Measurements from ENCODE around the gene TRIM45.
A peak's percentile ranks its signal among the peaks of the same experiment; 100 is the strongest.

The TRIM45 gene

DNA sequence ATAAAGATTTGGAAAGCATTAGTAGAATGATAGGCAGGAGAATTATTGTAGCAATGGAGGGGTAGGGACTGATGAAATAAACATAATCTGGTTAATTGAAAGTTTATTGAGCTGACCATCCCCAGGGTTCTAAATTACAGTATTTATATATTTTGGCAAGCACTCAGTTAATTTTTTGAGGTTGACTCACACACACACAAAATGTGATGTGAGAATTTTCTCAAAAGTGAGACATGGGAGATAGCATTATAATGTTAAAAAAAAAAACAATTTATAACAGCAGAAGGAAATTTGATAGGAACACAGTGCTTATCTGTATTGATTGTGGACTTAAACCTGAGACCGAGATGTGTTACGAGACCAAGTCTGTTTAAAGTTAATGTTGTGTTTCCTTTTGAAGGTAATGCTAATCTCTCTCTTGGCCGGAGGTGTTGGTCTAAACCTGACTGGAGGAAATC is 24.6 kb downstream of the TRIM45 start:
- FAIRE-seq (no peak), DNase-seq (ENCODE audit: insufficient read length) (no peak)
- TF ChIP-seq TAF1 (IDR thresholded peaks at IDR 0.05; ENCODE audit: borderline replicate concordance, low read depth, low read length) (no peak), POLR2A (IDR thresholded peaks at IDR 0.05; ENCODE audit: low read depth, low read length) (no peak), POLR2AphosphoS5 (IDR thresholded peaks at IDR 0.05; ENCODE audit: low read depth, low read length) (no peak)

DNA sequence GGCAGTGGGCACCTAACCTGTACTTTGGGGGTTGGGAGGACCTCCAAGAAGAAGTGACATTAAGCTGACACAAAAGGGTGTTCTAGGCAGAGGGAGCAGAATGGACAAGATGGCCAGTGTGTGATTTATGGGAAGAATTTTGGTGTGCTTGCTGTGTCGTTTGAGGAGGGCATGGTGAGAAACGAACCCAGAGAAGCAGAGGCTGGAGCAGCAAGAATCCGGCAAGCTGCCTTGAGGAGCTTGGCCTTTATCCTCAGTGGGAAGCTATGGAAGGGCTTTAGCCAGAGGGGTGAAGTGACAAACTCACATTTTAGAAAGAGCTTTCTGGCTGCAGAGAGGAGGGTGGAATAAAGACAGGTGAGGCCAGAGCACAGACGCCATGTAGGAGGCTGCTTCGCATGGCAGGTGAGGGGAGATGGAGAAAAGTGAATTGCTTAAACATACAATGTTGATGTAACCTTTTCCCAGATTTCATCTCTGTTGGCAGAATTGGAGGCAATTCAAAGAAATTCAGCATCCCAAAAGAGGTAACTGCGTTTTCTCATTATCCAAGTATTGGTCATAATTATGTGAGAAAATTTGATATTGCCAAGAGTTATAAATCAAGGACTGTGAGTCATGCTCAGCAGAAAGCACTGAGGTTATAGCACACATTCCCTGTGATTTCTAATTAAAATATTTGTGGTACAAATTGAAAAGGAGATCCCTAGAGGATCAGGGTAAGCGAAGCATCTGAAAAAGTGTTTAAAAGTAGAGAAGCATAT is 26.5 kb downstream of the TRIM45 start:
- DNase-seq (ENCODE audit: insufficient read length) (no peak), FAIRE-seq (no peak)
- TF ChIP-seq TAF1 (IDR thresholded peaks at IDR 0.05; ENCODE audit: borderline replicate concordance, low read depth, low read length): no peak
- no peak for TF ChIP-seq POLR2AphosphoS5 (IDR thresholded peaks at IDR 0.05; ENCODE audit: low read depth, low read length)
- no peak for TF ChIP-seq POLR2A (IDR thresholded peaks at IDR 0.05; ENCODE audit: low read depth, low read length)

DNA sequence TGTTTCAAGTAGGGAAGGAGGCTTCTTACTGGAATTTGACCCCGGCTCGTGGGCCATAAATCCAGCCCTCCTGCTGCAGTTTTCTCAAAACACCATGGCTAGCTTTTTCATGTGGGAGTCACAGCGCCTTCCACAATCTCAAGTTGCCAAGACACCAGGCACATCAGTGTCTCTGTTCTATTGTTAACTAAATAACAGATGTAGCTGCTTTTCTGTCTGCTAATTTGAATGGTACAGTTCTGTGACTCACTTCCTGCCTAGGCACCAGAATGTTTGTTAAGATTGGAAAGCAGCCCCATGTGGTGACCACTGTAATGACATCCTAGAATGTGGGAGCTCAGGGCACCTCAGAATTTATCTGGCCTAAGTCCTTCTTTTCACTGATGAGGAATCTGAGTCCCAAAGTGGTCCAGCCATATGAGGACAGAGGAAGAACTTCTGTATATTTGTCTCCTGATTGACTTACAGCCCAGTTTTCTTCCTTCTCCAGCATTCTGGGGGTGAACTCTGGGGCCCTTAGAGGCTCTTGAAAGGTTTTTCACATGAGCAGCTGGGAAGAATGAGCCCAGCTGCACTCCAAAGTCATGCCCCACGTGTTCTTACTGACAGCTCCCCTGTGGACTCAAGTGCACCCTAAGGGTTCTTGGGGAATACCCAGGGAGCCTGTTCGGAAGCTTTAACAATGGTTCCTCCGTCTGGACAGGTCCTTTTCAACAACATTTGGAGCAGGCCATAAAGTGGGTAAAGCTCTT is 27.5 kb downstream of the TRIM45 start:
- DNase-seq (ENCODE audit: insufficient read length): no peak
- no peak for FAIRE-seq
- no peak for TF ChIP-seq POLR2A (IDR thresholded peaks at IDR 0.05; ENCODE audit: low read depth, low read length)
- no peak for TF ChIP-seq TAF1 (IDR thresholded peaks at IDR 0.05; ENCODE audit: borderline replicate concordance, low read depth, low read length)
- no peak for TF ChIP-seq POLR2AphosphoS5 (IDR thresholded peaks at IDR 0.05; ENCODE audit: low read depth, low read length)

DNA sequence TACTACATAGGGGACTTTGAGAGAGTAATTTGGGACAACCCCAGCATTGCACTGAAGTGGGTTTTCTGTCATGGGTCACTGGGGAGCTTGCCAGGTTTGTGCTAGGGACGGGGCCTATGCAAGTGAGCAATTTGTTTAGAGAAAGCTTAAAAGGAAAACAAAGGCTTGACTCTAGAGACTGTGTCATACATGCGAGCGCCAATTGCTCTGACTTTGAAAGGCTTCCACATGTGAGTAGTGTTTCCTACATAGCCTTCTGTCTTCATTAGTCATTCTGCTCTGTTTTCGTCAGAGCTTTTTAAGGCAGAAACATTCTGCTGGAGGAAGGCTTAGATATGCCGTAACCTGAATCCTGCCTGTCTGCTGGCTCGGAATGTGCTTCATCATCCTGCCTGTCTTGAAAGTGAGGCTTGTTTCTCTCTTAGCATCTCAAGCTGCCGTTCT is 28.4 kb downstream of the TRIM45 start:
- TF ChIP-seq POLR2AphosphoS5 (IDR thresholded peaks at IDR 0.05; ENCODE audit: low read depth, low read length) (no peak), TAF1 (IDR thresholded peaks at IDR 0.05; ENCODE audit: borderline replicate concordance, low read depth, low read length) (no peak), POLR2A (IDR thresholded peaks at IDR 0.05; ENCODE audit: low read depth, low read length) (no peak)
- no peak for FAIRE-seq
- no peak for DNase-seq (ENCODE audit: insufficient read length)

DNA sequence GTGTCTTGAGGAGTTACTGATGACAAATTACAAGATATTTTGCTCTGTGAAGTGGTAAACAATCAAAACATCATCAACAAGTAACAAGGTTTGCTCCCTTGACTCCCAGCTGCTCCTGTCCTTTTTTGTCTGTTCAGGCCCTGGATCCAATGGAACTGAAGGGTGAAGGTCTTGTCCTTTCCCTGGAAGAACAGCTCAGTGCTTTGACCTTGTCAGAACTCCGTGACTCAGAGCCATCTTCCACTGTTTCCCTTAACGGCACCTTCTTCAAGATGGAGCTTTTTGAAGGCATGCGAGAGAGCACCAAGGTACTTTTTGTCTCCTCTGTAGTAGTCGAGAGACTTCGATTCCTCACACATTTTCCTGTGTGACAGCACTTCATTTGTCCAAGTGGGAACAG is 29.0 kb downstream of the TRIM45 start:
- no peak for TF ChIP-seq TAF1 (IDR thresholded peaks at IDR 0.05; ENCODE audit: borderline replicate concordance, low read depth, low read length)
- no peak for TF ChIP-seq POLR2AphosphoS5 (IDR thresholded peaks at IDR 0.05; ENCODE audit: low read depth, low read length)
- TF ChIP-seq POLR2A (IDR thresholded peaks at IDR 0.05; ENCODE audit: low read depth, low read length): no peak
- FAIRE-seq (no peak), DNase-seq (ENCODE audit: insufficient read length) (no peak)

- no peak for FAIRE-seq
- TF ChIP-seq POLR2A (IDR thresholded peaks at IDR 0.05; ENCODE audit: low read depth, low read length) (no peak), POLR2AphosphoS5 (IDR thresholded peaks at IDR 0.05; ENCODE audit: low read depth, low read length) (no peak), TAF1 (IDR thresholded peaks at IDR 0.05; ENCODE audit: borderline replicate concordance, low read depth, low read length) (no peak)
- DNase-seq (ENCODE audit: insufficient read length): no peak
Measured at GRCh38 chr1:117089996-117090395, 31.6 kb downstream of the TRIM45 start.

GRCh38 chr1:117087686-117088085 is 33.9 kb downstream of the TRIM45 start:
- FAIRE-seq: no peak
- DNase-seq (ENCODE audit: insufficient read length): no peak
- TF ChIP-seq POLR2AphosphoS5 (IDR thresholded peaks at IDR 0.05; ENCODE audit: low read depth, low read length) (no peak), TAF1 (IDR thresholded peaks at IDR 0.05; ENCODE audit: borderline replicate concordance, low read depth, low read length) (no peak), POLR2A (IDR thresholded peaks at IDR 0.05; ENCODE audit: low read depth, low read length) (no peak)

DNA sequence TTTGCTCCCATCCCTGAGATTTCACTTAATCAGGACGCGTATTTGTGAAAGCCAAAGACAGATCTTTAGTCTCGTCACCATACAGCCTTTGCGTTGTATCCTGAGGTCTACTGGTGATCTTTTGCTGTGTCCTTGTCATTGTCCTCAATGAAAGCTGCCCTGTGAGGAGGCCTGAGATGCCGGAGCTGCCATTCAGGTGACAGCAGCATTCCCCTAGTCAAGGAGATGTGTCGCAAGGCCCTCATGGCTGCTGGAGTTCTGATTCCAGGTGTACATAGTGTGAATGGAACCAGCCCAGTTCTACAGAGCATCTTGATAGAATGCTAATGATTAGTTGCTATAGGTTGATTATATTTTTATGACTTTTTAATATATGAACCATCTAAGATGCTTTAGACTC is 37.3 kb downstream of the TRIM45 start:
- DNase-seq (ENCODE audit: insufficient read length): no peak
- TF ChIP-seq POLR2A (IDR thresholded peaks at IDR 0.05; ENCODE audit: low read depth, low read length) (no peak; the same call in 1 of the 2 replicates), TAF1 (IDR thresholded peaks at IDR 0.05; ENCODE audit: borderline replicate concordance, low read depth, low read length) (no peak), POLR2AphosphoS5 (IDR thresholded peaks at IDR 0.05; ENCODE audit: low read depth, low read length) (peak; percentile 74; the same call in 1 of the 2 replicates)
- no peak for FAIRE-seq

DNA sequence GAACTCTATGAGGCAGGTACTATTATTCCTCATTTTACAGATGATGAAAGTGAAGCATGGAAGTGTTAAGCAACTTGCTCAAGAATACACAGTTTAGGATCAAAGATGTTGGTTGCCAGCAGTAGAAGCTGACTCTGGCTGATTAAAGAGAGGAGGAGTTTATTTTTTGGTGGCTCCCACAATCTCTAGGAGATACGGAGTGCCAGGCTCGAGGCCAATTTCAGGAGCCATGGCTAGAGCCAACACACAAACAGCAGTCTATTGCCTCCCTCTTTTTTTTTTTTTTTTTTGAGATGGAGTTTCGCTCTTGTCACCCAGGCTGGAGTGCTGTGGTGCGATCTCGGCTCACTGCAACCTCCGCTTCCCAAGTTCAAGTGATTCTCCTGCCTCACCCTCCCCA is 41.8 kb downstream of the TRIM45 start:
- no peak for DNase-seq (ENCODE audit: insufficient read length)

GRCh38 chr1:117077267-117077666 is 44.3 kb downstream of the TRIM45 start:
- TF ChIP-seq POLR2A (IDR thresholded peaks at IDR 0.05; ENCODE audit: low read depth, low read length) (no peak), POLR2AphosphoS5 (IDR thresholded peaks at IDR 0.05; ENCODE audit: low read depth, low read length) (no peak), TAF1 (IDR thresholded peaks at IDR 0.05; ENCODE audit: borderline replicate concordance, low read depth, low read length) (no peak)
- DNase-seq (ENCODE audit: insufficient read length) (no peak), FAIRE-seq (no peak)

More for the DNA sequence above, 41.8 kb downstream of the TRIM45 start:
- no peak for TF ChIP-seq TAF1 (IDR thresholded peaks at IDR 0.05; ENCODE audit: borderline replicate concordance, low read depth, low read length)
- TF ChIP-seq POLR2A (IDR thresholded peaks at IDR 0.05; ENCODE audit: low read depth, low read length): no peak
- no peak for TF ChIP-seq POLR2AphosphoS5 (IDR thresholded peaks at IDR 0.05; ENCODE audit: low read depth, low read length)
- no peak for FAIRE-seq

DNA sequence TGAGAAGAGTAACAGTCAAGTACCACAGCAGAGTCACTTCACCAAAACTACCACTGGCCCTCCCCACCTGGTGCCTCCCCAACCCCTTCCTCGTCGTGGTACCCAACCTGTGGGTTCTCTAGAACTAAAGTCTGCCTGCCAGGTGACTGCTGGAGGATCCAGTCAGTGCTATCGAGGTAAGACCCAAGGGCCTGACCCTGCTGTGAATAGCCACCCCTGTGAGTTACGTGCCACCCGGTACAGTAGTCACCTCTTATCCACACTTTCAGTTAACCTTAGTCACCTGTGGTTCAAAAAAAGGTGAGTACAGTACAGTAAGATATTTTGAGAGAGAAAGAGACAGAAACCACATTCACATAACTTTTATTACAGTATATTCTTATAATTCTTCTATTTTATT is 44.9 kb downstream of the TRIM45 start:
- FAIRE-seq (no peak), DNase-seq (ENCODE audit: insufficient read length) (no peak)
- TF ChIP-seq POLR2AphosphoS5 (IDR thresholded peaks at IDR 0.05; ENCODE audit: low read depth, low read length) (no peak), TAF1 (IDR thresholded peaks at IDR 0.05; ENCODE audit: borderline replicate concordance, low read depth, low read length) (no peak)

GRCh38 chr1:117070124-117070523 is 51.4 kb downstream of the TRIM45 start:
- FAIRE-seq (no peak), DNase-seq (ENCODE audit: insufficient read length) (no peak)
- no peak for TF ChIP-seq TAF1 (IDR thresholded peaks at IDR 0.05; ENCODE audit: borderline replicate concordance, low read depth, low read length)
- TF ChIP-seq POLR2AphosphoS5 (IDR thresholded peaks at IDR 0.05; ENCODE audit: low read depth, low read length): no peak
- TF ChIP-seq POLR2A (IDR thresholded peaks at IDR 0.05; ENCODE audit: low read depth, low read length): no peak
